Measurements from ENCODE around the gene MCC.

DNA sequence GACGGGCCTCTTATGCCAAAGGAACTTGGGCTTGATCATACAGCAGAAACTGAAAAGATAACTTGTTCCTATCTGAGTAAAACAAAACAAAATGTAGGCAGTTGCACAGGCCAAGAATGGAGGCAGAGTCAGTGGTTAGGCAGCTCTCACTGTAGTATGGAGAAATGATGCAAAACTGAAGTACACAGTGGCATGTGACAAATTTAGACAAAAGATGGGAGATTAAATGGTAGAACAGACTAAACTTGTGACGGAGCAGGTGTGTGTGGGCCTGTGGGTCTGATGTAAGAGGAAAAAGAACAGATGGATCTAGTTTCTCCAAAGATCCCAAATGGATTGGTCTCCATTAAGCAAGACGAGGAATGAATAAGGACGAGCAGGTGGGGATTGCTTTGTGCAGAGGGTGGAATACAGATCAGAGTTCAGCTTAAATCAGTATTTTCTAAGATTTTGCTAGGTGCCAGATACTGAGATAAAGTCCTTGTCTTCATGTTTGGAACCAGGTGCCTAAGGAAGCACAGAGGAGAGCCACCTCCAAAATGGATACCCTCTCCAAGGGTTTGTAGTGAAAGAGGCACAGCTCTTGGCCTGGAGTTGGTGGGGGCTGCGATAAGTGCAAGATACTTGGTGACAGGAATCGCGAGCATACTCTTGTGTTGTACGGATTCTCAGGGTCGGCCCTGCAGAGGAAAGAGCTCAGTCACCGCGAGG, 512.4 kb downstream of the MCC start:
- TF ChIP-seq, protein P1, sequence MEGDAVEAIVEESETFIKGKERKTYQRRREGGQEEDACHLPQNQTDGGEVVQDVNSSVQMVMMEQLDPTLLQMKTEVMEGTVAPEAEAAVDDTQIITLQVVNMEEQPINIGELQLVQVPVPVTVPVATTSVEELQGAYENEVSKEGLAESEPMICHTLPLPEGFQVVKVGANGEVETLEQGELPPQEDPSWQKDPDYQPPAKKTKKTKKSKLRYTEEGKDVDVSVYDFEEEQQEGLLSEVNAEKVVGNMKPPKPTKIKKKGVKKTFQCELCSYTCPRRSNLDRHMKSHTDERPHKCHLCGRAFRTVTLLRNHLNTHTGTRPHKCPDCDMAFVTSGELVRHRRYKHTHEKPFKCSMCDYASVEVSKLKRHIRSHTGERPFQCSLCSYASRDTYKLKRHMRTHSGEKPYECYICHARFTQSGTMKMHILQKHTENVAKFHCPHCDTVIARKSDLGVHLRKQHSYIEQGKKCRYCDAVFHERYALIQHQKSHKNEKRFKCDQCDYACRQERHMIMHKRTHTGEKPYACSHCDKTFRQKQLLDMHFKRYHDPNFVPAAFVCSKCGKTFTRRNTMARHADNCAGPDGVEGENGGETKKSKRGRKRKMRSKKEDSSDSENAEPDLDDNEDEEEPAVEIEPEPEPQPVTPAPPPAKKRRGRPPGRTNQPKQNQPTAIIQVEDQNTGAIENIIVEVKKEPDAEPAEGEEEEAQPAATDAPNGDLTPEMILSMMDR (IDR thresholded peaks at IDR 0.05), result no peak
- TF ChIP-seq POLR2A (IDR thresholded peaks at IDR 0.05) (no peak), EP300 (IDR thresholded peaks at IDR 0.05) (no peak)

All from ovary (tissue), 3 donors.